ENCODE data around the gene PLIN4. TPM values are rescaled to one million over a fixed set of nuclear protein-coding genes. Genes with fewer than 3 reads are reported as not detected.
A peak's percentile ranks its signal among the peaks of the same experiment; 100 is the strongest.

PLIN4 gene
- total and polyA plus RNA-seq, 9 of the 15 experiments (the other 6 are each of a cell fraction or from before 2014, with no cell fraction given): 0.04 to 0.16 (median 0.07) TPM; not detected in 3

GRCh38 chr19:4557144-4557970, 39.1 kb upstream of the PLIN4 start (continued):
- TF ChIP-seq RHOXF2B (CRISPR knock-in tag; conservative IDR thresholded peaks at IDR 0.05) (no peak), HDGF (IDR thresholded peaks at IDR 0.05) (0 out of 2 replicates have a peak, but pooled peaks have one; percentile 23), SMARCA5 (IDR thresholded peaks at IDR 0.05) (peak; percentile 98; the same call in 1 of the 2 replicates), CEBPB (tag; IDR thresholded peaks at IDR 0.05) (no peak), NFYB (IDR thresholded peaks at IDR 0.05; ENCODE audit: extremely low read depth, insufficient read length) (no peak), CREB3 (tag; conservative IDR thresholded peaks at IDR 0.05; ENCODE audit: low read depth) (no peak), SMARCE1 (IDR thresholded peaks at IDR 0.05) (peak; percentile 21; the same call in 1 of the 2 replicates), REST (IDR thresholded peaks at IDR 0.05; ENCODE audit: borderline replicate concordance) (peak; percentile 16; the same call in 1 of the 2 replicates), REST (CRISPR knock-in tag; IDR thresholded peaks at IDR 0.05; ENCODE audit: low read depth) (no peak), ETS2 (tag; IDR thresholded peaks at IDR 0.05; ENCODE audit: borderline replicate concordance, poor library complexity, severe bottlenecking) (no peak), FOXA3 (CRISPR knock-in tag; conservative IDR thresholded peaks at IDR 0.05 in 1 of 2, IDR thresholded peaks at IDR 0.05 in 1 of 2) (no peak), RCOR1 (IDR thresholded peaks at IDR 0.05; ENCODE audit: borderline replicate concordance in 1 of 2, low read depth in 2 of 2, low read length in 2 of 2) (peak; percentile 42 to 89; a peak in 3 of 4 replicates), TAF9B (IDR thresholded peaks at IDR 0.05; ENCODE audit: partially characterized antibody) (no peak), LEF1 (IDR thresholded peaks at IDR 0.05) (no peak)

Measured in K562 (cell line).